PC-3 (cell line): ENCODE data around the gene CIITA. TPM values are rescaled to one million over a fixed set of nuclear protein-coding genes. Genes with fewer than 3 reads are reported as not detected.

Experiments used
- ATAC-seq: fragments of 200-7000 bp; cut with Tn5 transposase; 2 replicates; pipeline ENCODE4 v1.9.1; 2020; ENCODE audit warnings: mild to moderate bottlenecking, moderate library complexity
- BruUV-seq: library from RNA; stranded (reverse); fragments of 400-500 nt; replicated peaks from 2 replicates; lab custom pipeline; 2021; lab: Mats Ljungman, UMichigan
- CTCF ChIA-PET: fragments of 300-600 bp; sonication (Branson Sonifier 250); formaldehyde crosslinking; loops from one replicate; lab custom pipeline; 2022; ENCODE audit warnings: antibody characterized with exemption; lab: Charles Lee
- POLR2A ChIA-PET: fragments of 300-600 bp; sonication (Branson Sonifier 250); formaldehyde crosslinking; loops from one replicate; lab custom pipeline; 2022; ENCODE audit warnings: antibody characterized with exemption; ENCODE audit not compliant: unreplicated experiment; lab: Charles Lee
- DNase-seq: peaks from one replicate; pipeline ENCODE4 v3.0.0-alpha.2; 2015
- H2AFZ ChIP-seq: fragments of 300-600 bp; sonication (generic); 2 replicates; pipeline ENCODE4 v1.6.0; 2016; ENCODE audit warnings: antibody characterized with exemption, low read length
- H3F3A ChIP-seq: fragments of 300-600 bp; sonication (generic); one replicate; pipeline ENCODE4 v1.6.0; 2017; ENCODE audit warnings: antibody characterized with exemption, low read length, control low read depth, mild to moderate bottlenecking; ENCODE audit not compliant: unreplicated experiment
- H3K27ac ChIP-seq: fragments of 300-600 bp; sonication (generic); 2 replicates; pipeline ENCODE4 v1.5.1; 2016; ENCODE audit warnings: mild to moderate bottlenecking, low read length
- H3K27me3 ChIP-seq: fragments of 300-600 bp; sonication (generic); 2 replicates; pipeline ENCODE4 v1.6.1; 2016; ENCODE audit warnings: low read length, mixed read lengths
- H3K36me3 ChIP-seq: fragments of 300-600 bp; sonication (generic); 2 replicates; pipeline ENCODE4 v1.6.1; 2016; ENCODE audit warnings: low read depth, mixed run types, low read length, mixed read lengths
- H3K4me1 ChIP-seq: fragments of 300-600 bp; sonication (generic); 2 replicates; pipeline ENCODE4 v1.5.1; 2016; ENCODE audit warnings: low read length; ENCODE audit not compliant: insufficient read depth
- H3K4me2 ChIP-seq: fragments of 300-600 bp; sonication (generic); 2 replicates; pipeline ENCODE4 v1.6.0; 2016; ENCODE audit warnings: low read length
- H3K4me3 ChIP-seq: fragments of 300-600 bp; sonication (generic); 2 replicates; pipeline ENCODE4 v1.5.1; 2016; ENCODE audit warnings: mild to moderate bottlenecking, low read length, mixed read lengths
- H3K79me2 ChIP-seq: fragments of 300-600 bp; sonication (generic); 2 replicates; pipeline ENCODE4 v1.6.1; 2017; ENCODE audit warnings: low read length, mixed read lengths
- H3K9ac ChIP-seq: fragments of 300-600 bp; sonication (generic); 2 replicates; pipeline ENCODE4 v1.6.0; 2016; ENCODE audit warnings: mild to moderate bottlenecking, low read length
- H3K9me2 ChIP-seq: fragments of 300-600 bp; sonication (generic); replicated peaks from 2 replicates; pipeline ENCODE4 v1.6.1; 2016; ENCODE audit warnings: mixed run types, low read length, mixed read lengths
- H3K9me3 ChIP-seq: fragments of 300-600 bp; sonication (generic); 2 replicates; pipeline ENCODE4 v1.6.1; 2016; ENCODE audit warnings: low read length, mixed read lengths
- H4K20me1 ChIP-seq: fragments of 300-600 bp; sonication (generic); 2 replicates; pipeline ENCODE4 v1.6.1; 2016; ENCODE audit warnings: low read length, mixed read lengths
- EZH2 ChIP-seq: fragments of 300-600 bp; sonication (generic); IDR thresholded peaks from one replicate; pipeline ENCODE4 v1.6.1; 2017; ENCODE audit warnings: antibody characterized with exemption, mild to moderate bottlenecking, low read length; ENCODE audit not compliant: unreplicated experiment
- EZH2phosphoT487 ChIP-seq: fragments of 300-600 bp; sonication (generic); IDR thresholded peaks from 2 replicates; pipeline ENCODE4 v1.6.1; 2018; ENCODE audit warnings: mild to moderate bottlenecking, antibody characterized with exemption, low read length, borderline replicate concordance
- intact Hi-C: fragments of 100-400 bp; cut with micrococcal nuclease; formaldehyde crosslinking; loops from 2 replicates; pipeline ENCODE4 v1.9.0; 2023
- total RNA-seq: library from RNA; depleted of rRNA; stranded (reverse); fragments of >200 nt; gene quantifications from 2 replicates; pipeline ENCODE4 v1.2.3, GENCODE V29; 2014
- TF ChIP-seq, protein P1 (sequence below): fragments of 300-600 bp; sonication (generic); conservative IDR thresholded peaks from 2 replicates; pipeline ENCODE4 v1.5.1; 2017; ENCODE audit warnings: antibody characterized with exemption, low read depth, mild to moderate bottlenecking, low read length

Gene CIITA
- total RNA-seq, 1 experiment from 2014 or later, result not detected

DNA sequence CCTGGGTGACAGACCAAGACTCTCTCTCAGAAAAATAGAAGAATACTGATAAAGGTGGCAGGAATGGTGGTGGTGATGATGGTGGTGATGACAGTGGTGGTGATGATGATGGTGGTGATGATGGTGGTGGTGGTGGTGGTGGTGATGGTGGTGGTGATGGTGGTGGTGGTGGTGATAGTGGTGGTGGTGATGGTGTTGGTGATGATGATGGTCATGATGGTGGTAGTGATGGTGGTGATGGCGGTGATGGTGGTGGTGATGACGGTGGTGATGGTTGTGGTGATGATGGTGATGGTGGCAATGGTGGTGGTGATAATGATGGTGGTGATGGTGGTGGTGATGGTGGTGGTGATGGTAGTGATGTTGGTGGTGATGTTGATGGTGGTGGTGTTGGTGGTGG is 18.0 kb upstream of the CIITA start:
- ChIA-PET CTCF (no interaction called here), POLR2A (no interaction called here)
- Histone ChIP-seq H3K4me2 (no peak overlapping the region), H3K9ac (no peak overlapping the region), H3K4me3 (no peak overlapping the region), H3K9me3 (no peaks in the 10 kb centered on the region), H3F3A (no peaks in the 10 kb centered on the region), H3K36me3 (no peaks in the 10 kb centered on the region), H2AFZ (no peak overlapping the region), H3K27ac (no peak overlapping the region), H3K79me2 (no peaks in the 10 kb centered on the region), H4K20me1 (no peaks in the 10 kb centered on the region), H3K9me2 (no peaks in the 10 kb centered on the region), H3K27me3 (no peaks in the 10 kb centered on the region), H3K4me1 (peaks cover 12% of the 10 kb centered on the region)
- no TSS peak for BruUV-seq
- DNase-seq, result no peak
- TF ChIP-seq EZH2phosphoT487 (no peak), EZH2 (no peak)
- TF ChIP-seq, protein P1, sequence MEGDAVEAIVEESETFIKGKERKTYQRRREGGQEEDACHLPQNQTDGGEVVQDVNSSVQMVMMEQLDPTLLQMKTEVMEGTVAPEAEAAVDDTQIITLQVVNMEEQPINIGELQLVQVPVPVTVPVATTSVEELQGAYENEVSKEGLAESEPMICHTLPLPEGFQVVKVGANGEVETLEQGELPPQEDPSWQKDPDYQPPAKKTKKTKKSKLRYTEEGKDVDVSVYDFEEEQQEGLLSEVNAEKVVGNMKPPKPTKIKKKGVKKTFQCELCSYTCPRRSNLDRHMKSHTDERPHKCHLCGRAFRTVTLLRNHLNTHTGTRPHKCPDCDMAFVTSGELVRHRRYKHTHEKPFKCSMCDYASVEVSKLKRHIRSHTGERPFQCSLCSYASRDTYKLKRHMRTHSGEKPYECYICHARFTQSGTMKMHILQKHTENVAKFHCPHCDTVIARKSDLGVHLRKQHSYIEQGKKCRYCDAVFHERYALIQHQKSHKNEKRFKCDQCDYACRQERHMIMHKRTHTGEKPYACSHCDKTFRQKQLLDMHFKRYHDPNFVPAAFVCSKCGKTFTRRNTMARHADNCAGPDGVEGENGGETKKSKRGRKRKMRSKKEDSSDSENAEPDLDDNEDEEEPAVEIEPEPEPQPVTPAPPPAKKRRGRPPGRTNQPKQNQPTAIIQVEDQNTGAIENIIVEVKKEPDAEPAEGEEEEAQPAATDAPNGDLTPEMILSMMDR, result no peak
- intact Hi-C loops, result no loop called here
- ATAC-seq, result no peak

DNA sequence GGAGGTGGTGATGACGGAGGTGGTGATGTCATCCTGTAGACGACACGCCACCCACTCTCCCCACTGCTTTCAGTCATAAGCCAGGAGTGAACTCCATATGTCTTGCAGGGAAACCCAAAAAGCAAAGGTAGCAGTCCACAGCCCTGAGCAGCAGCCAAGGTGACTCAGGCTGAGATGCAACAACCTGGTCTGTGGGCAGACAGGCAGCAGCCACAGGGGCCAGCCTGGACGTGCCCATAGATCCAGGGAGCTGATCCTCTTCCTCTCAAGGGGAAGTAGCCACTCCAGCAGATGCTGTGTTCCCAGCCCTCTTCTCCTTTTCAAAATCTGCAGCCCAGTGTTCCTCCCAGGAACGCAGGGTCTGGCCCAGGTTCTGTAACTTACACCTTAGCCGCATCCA is 17.3 kb upstream of the CIITA start:
- POLR2A ChIA-PET, result no interaction called here
- H3K27me3 ChIP-seq, result no peaks in the 10 kb centered on the region
- TF ChIP-seq, protein P1, result no peak
- no peak for TF ChIP-seq EZH2phosphoT487
- TF ChIP-seq EZH2, result no peak
- no peaks in the 10 kb centered on the region for H4K20me1 ChIP-seq
- no peak overlapping the region for H3K9ac ChIP-seq
- no peak overlapping the region for H2AFZ ChIP-seq
- no peak overlapping the region for H3K4me2 ChIP-seq
- ATAC-seq (no peak), DNase-seq (no peak)
- intact Hi-C loops, result no loop called here
- no peak overlapping the region for H3K27ac ChIP-seq
- H3K4me3 ChIP-seq, result no peak overlapping the region
- no peaks in the 10 kb centered on the region for H3K79me2 ChIP-seq
- no peaks in the 10 kb centered on the region for H3K9me2 ChIP-seq
- no peaks in the 10 kb centered on the region for H3F3A ChIP-seq
- H3K4me1 ChIP-seq, result peaks cover 12% of the 10 kb centered on the region
- no TSS peak for BruUV-seq
- H3K36me3 ChIP-seq, result no peaks in the 10 kb centered on the region
- H3K9me3 ChIP-seq, result no peaks in the 10 kb centered on the region
- CTCF ChIA-PET, result no interaction called here

DNA sequence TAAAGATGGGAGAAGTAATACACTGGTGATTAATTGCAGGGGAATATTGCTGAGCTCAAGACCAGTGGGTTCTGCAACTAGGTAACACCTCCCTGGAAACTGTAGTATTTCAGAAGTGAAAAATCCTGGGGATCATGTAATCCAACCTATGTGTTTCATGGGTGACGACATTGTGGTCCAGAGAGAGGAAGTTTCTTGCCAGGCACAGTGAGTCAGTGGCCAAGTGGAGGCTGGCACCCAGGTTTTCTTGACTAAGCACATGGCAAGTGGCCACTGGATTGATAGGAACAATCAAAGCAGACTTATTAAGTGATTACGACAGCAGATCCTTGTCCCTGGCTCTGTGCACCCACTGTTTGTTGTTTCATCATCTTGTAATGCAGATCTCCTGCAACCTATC is 14.6 kb upstream of the CIITA start:
- H3K4me1 ChIP-seq, result peaks cover 12% of the 10 kb centered on the region
- no peak for TF ChIP-seq EZH2
- TF ChIP-seq EZH2phosphoT487, result no peak
- TF ChIP-seq, protein P1, result no peak
- H3K79me2 ChIP-seq, result no peaks in the 10 kb centered on the region
- H3K4me3 ChIP-seq, result no peak overlapping the region
- ChIA-PET POLR2A (no interaction called here), CTCF (no interaction called here)
- ATAC-seq (peak; percentile 78), DNase-seq (peak; percentile 86)
- BruUV-seq, result no TSS peak
- peak overlapping the region; percentile 19; the same call in 1 of the 2 replicates for H3K4me2 ChIP-seq
- H3F3A ChIP-seq, result no peaks in the 10 kb centered on the region
- H2AFZ ChIP-seq, result no peak overlapping the region
- no peaks in the 10 kb centered on the region for H3K27me3 ChIP-seq
- H3K9ac ChIP-seq, result no peak overlapping the region
- no peaks in the 10 kb centered on the region for H4K20me1 ChIP-seq
- no peaks in the 10 kb centered on the region for H3K9me3 ChIP-seq
- intact Hi-C loops, result no loop called here
- H3K9me2 ChIP-seq, result no peaks in the 10 kb centered on the region
- peak overlapping the region; percentile 10; the same call in 1 of the 2 replicates for H3K27ac ChIP-seq
- no peaks in the 10 kb centered on the region for H3K36me3 ChIP-seq
